HUDEP-2 (cell line): ENCODE results near the gene TMPRSS2.

ENCODE experiments used
- DNase-seq, 76 experiments: peaks; one replicate each; lab custom pipeline; 2025; ENCODE audit not compliant: unreplicated experiment in 76 of 76; lab: John Stamatoyannopoulos, UW

Gene TMPRSS2

DNA sequence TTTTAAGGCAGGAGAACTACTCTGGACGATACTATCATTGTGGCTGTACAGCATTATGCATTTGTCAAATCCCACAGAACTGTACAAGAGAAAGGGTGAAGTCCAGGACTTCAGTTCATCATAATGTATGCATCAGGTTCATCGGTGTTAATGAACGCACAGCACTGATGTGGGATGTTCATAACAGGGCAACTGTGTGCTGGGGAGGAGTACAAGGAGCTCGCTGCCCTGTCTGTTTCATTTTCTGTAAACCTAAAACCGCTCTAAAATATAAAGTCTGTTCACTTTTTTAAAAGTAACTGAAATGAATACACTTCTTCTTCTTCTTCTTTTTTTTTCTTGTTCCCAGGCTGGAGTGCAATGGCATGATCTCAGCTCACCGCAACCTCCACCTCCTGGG, 25.0 kb downstream of the TMPRSS2 start:
- DNase-seq = no peak

DNA sequence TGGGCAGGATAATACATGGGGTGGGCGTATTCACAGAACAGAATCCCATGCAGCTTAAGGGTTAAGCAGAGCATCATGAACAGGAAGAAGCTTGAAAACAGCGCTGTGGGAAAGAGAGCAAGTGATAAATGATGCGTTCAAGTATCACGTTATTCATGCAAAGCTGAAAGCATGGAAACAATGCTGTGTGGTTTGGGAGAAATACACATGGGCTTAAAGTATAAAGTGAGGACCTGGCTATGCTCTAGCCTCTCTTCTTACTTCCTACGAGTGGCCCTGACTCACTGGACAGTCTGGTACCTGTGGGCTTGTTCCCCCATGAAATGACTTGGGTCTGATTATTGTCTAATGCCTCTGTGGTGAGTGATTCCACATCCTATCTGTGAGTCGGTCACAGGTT, 25.7 kb downstream of the TMPRSS2 start:
- no peak for DNase-seq

DNA sequence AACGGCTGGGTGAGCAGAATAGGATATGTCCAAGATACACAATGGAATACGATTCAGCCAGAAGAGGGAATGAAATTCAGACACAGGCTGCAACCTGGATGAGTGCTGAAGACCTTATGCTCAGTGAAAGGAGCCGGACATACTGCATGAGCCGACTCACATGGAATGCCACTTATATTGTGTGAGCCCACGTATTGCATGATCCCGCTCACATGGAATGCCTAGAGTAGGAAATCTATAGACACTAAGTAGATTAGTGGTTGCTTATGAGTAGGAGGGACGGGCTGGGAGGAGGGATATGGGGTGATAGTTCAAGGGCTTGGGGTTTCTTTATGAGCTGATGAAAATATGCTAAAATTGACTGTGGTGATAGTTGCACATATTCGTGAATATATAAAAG, 26.8 kb downstream of the TMPRSS2 start:
- DNase-seq = no peak

DNA sequence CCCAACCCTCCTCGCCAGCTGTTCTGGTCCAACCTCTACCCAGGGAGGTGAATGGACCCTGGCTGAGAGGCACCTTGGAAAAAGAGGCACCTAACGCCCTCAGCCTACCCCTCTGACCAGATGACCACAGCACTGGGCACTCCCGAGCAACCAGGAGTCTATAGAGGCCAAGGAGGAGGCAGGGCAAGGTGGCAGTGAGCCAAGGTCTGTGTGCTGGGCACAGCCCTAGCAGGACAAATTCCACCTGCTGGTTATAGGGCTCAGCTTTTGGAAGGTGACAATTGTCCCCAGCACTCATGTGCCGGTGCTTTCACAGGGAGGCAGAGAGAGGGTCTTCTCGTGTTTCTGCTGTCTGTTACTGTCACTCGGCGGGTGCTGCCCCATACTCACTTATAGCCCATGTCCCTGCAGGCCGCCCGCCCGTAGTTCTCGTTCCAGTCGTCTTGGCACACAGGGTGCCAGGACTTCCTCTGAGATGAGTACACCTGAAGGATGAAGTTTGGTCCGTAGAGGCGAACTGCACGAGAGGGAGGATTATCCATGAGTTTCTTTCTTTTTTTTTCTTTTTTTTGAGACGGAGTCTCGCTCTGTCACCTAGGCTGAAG, 27.8 kb downstream of the TMPRSS2 start:
- no peak for DNase-seq

DNA sequence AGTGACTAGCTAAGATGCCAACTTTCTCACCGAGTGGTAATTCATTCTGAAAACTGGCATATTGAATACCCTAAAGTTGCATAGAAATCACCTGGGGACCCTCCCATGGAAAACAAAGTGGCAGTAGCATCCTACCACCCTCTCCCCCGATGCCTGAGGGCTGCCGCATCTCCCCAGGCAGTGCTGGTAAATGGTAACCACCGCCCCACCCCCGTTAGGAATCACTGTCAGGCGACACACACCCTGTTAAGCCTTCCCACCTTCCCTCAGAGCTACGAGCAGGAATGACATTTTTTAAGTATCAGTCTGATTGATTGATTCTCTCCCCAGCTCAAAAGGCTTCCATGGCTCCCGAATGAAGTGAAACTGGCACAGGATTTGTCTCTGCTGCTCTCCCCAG, 28.3 kb downstream of the TMPRSS2 start:
- DNase-seq = no peak

DNA sequence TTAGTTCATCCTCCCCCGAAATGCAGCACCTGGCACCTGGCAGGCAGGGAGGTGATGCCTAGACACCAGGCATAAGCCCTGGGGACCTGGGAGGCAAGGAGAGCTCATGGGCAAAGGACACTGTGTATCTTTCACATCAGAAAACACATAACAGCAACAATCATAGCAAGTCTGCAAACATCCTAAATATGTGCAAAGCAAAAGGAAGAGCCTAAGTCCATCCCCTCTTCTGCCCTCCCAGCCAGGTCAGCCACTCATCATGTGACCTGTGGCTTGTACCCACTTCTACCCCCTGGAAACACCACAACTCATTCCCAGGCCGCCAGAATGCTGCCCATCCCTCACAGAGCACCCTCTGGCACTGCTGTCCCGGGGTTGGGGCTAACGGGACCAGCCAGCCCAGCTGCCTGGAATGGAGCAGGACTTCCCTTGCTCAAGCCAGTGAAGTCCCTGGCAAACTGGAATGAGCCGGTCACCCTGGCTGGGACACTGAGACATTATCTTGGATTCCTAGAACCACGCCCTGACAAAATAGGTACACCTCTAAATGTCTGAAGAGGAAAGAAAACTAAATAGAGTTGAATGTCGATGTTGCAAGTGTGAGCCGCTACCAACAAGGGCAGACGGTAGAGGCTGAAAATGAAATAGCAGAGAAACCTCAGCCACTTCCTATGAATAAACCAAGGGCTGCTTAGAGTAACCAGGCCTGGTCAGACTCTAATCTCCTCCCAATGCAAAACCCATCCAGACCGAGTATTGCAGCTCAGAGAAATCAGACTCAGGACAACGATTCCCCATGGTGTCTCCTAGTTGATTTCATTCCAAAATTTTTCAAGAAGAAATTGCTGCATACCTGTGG, 29.4 kb downstream of the TMPRSS2 start:
- DNase-seq = no peak

DNA sequence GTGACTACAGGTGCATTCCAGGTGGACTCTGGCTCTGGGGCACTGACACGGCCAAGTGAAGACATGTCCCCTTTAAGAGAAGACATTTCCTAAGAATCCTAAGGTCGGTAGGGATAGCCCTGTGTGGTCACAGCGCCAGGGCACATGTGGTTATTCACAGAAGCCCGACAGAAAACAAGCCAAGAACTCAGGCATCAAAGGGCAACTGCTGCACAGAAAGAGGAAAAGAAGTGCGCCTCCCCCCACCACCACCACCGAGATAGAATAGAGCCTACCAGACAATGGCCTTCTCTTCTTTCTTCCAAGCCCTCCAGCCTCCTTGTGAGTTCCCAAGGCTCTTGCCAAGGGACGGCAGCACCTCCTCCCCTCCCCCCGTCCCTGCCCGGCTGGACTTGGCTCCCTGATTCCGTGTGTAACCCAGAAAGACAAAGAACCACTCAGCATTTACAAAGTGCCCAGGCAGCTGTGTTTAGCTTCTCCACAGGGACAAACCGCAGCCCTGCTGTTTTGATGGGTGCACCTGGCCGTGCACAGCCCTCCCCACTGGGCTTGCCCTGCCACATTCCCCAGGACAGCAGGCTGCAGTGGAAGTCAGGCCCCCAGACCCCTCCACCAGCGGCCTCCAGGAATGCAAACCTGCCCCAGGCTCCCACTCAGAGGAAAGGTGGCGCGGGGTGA, 30.2 kb downstream of the TMPRSS2 start:
- DNase-seq = no peak

DNA sequence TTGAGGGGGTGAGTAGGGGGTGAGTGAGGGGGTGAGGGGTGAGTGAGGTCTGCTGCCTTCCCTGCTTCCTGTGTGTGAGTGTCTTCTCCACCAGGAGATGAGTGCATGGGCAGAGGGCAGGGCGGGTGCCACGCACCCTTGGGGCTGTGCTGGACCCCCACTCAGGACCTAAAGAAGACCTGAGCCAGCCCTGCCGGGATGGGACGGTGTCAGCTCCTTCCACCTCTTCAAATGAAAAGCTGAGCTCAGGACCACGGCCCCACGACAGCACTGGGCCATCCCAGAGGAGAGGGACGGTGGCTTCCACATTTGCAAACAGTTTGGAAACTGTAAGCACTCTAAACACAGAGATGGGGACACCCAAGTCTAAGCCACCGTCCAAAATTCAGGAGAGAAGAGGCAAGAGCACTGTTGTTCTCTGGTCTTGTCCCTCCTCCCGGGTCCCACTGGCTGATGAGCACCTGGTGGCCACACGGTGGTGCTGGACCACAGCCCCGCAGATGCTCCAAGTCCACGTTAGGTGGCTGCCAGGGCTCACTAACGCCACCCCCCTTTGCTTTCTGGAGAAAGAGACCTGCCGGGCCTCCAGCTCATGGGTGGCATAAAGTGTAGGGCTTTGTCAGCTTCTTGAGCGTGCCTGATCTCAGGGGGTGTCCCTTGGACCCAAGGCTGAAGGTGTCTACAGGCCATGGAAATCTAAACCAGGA, 32.1 kb downstream of the TMPRSS2 start:
- peak in 6 of 76 experiments; percentile 3 to 37 (median 13) for DNase-seq

DNA sequence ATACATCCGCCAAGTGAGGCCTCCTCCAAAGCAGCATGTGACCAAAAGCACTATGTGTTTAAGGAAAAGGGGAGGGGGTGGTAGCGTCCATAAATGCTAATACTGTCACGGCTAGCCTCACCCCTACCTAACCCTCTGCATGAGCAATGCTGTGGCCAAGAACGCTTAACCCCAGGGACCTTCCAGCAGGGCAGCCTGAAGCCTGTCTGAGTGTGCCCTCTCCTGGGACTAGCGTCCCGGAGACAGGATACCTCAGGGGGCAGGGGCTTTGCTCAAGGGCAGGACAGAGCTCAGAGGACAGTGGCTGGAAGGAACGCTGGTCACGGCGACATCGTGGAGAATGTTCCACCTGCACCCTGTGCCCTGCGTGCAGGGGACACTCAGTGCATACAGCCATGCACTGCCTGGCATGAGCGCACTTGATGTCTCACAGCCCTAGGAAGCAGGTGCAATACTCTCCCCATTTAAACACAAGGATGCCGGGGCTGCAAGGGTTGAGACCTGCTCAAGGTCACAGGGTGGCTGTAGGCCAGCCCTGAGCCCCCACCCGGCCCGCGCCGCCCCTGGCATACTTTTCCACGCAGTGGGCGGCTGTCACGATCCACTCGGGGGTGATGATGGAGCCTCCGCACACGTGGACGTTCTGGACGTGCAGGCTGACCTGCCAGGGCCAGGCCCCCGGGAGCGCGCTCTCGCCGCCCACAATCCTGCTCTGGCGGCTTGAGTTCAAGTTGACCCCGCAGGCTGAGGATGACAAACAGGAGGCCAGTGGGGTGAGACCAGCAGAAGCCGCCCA, 35.0 kb downstream of the TMPRSS2 start:
- DNase-seq = no peak

DNA sequence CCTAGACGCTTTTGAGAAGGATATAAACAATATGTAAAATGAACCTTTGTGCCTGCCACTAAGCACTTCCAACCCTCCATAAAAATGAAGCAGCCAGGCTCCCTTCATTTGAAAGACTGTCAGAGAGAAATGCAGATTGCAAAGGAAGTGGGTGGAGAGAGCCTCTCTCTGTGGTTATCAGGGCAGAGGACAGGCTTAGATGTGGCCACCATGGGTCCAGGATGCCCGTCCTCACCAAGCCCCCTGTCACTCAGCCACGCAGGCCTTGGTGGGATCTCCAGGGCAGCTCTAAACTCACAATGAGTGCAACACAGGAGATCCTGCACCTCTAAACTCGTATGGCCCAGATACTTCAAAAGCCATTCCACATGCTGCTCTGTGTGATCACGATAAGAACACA, 37.9 kb downstream of the TMPRSS2 start:
- DNase-seq = no peak

DNA sequence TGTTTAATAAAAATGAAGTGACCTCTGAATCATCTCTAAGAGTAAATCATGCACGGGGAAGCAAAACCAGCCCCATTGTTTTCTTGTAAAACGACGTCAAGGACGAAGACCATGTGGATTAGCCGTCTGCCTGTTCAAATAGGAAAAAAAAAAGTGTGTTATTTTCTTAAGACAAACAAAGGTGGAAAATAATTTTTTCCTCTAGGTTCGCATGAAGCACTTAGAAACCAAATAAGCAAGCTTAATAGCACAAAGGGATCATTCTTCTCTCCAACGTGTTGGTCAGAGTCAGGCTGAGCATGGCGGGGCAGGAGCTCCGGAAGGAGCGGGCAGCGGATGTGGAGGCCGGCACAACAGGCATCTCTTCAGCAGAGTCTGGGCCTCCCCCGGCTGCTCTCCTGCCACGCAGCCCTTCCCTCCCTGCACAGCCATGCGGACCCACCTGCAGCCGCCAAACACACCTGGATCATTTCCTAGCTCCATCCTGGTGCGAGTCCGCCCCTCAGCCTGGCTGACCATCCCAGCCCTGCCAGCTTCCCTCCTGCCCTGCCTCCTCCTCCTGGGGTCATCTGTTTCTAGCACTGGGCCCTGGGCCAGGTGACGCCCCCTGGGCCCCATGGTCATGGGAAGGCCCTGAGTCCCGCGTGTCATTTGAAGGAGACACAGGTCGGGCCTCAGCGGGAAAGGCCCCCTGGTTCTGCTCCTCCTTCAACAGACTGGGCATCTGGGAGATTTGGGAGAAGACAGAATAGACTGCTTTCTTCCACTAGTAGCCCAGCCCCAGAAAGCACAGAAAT, 41.7 kb downstream of the TMPRSS2 start:
- DNase-seq = no peak

DNA sequence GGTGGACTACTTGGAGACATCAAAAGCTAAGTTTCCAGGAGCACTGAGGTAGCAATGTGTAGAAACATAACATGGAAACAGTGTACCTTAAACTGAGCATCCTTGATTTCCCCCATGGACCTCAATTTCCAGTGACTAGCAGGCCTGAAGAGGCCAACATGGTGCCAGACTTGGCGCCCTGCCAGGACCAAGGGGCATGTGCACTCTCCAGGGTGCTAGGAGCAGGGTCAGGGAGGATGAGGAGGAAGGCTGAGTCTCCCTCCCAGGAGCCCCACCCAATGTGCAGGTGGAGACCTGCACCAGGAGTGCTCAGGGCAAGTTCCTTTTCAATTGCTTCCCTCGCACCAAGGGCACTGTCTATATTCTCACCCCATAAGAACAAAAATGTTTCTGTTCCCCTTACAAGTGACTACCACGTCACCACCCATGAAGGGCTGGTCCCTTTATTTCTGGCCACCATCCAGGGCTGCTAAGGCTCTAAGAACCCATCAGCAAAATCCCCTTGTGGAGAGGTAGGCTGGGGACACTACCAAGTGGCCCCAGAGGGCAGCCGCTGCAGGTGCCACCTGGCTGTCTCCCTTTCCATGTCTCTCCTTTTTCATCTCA, 42.7 kb downstream of the TMPRSS2 start:
- no peak for DNase-seq

DNA sequence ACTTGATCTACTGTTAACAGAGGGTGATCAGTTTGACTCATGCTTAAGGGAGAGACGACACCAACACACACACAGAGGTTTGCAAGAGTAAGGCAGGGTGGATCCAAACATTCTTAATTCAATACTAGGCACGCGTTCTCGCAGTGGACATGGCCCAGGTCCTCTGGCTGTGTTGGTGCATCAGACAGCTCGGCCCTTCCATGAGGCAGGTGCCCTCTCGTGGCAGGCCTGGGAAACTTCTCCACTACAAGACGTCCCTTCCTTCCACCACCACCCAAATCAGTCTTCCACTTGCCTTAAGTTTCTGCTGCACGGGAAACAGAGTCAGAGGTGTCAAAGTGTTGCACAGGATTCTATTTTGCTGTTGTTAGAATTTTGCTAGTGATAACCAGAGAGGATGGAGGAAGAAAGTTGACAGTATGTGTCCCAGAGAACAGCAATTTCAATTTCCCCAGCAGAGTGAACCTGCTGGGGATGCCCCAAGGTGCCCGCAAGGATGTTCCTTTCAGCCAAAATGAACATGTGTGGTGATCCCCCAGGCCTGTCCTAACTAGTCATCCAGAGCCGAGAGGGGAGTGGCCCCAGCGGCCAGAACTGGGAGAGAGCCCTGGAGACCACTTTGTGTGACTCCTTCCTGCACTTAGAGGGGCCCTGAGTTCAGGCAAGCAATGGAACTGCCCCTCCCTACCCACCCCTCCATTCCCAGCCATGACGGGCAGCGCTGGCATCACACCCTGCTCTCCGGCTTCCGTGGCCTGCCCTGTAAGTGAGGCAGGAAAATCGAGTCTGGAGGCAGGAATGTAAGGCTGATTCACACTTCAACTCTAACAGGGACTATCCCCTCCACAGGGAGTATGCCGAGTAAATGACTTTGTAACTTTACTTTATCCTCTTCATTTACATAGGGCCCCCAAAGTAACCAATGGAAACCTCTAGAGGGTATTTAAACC, 47.1 kb downstream of the TMPRSS2 start:
- peak in 6 of 76 experiments; percentile 6 to 19 (median 13) for DNase-seq

DNA sequence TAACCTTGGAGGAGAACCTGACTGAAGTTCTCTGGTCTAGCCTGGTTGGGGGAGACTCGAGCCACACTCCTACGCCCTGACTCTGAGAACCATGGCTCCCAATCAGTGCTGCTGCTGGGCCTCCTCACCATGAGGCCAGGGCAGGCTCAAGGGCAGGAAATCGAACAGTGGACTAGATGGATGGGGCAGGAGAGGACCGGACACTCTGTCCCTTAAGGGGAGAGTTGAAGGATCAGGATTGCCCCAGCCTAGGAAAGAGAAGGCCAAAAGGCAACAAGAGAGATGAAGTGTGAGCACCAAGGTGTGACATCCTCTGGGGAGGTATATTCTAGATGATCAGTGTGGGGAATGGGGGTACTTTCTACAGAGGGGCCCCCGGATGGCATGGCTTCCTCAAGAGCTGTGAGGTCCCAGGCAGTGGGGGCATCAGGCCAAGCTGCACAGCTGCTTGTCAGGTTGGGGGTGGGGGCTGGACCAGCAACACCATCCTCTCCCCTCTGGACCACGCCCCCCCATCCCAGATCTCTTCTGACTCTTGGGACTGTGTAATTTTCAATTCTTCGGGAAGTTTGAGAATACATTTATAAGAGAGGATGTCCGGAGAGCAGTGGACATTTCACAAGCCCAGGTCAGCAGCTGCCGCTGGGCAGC, 47.9 kb downstream of the TMPRSS2 start:
- no peak for DNase-seq

DNA sequence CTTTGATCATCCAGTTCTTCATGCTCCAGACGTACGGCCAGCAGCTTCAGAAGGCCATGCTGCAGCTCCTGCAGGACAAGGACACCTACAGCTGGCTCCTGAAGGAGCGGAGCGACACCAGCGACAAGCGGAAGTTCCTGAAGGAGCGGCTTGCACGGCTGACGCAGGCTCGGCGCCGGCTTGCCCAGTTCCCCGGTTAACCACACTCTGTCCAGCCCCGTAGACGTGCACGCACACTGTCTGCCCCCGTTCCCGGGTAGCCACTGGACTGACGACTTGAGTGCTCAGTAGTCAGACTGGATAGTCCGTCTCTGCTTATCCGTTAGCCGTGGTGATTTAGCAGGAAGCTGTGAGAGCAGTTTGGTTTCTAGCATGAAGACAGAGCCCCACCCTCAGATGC, 49.4 kb downstream of the TMPRSS2 start:
- DNase-seq = no peak

DNA sequence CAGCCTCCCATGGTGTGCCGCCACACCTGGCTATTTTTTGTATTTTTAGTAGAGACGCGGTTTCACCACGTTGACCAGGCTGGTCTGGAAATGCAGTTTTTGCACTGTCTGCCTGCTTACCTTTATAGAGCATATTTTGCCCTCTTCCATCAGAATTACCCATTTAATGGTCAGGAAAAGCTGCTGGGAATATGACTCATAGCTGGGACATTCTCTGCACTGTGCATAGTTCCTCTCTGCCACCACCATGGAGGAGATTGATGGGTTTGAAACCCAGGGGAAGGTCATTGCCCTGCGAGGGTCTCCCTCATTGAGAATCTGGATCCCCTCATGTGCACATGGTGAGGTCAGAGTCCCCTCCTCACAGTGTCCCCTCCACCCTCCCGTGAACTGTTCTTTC, 49.8 kb downstream of the TMPRSS2 start:
- DNase-seq = no peak

DNA sequence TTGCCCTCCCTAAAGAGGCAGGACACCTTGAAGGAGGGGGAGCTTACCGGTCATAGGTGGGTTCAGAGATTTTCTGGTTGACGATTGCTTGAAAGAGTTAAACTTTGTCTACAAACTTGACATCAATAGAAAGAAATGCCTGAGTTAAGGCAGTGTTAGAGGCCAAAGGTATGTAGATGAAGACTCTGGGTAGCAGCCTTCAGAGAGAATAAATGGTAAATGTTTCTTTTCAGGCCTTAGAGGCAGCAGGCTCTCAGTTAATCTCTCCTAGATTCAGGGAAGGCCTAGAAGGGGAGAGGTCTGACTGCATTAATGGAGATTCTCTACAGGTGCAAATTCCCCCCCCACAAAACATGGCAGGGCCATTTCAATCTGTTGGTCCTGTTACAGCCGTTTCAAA, 54.2 kb downstream of the TMPRSS2 start:
- DNase-seq = no peak

DNA sequence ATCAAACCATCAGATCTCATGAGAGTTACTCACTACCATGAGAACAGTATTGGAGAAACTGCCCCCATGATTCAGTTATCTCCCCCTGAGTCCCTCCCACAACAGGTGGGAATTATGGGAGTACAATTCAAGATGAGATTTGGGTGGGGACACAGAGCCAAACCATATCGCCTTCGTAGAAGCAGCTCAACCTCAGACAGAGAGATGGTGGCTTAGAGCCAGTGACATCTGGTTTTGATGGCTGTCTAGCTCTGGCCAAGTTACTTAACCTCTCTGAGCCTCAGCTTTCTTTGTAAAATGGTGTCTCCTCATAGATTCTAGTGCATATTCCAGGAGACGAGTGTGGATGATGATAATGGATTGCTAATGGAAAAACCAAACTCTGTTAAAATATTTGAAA, 54.8 kb downstream of the TMPRSS2 start:
- no peak for DNase-seq
